IMR-90 (cell line): Measurements from ENCODE around the gene CRLF1. TPM values are rescaled to one million over a fixed set of nuclear protein-coding genes. Genes with fewer than 3 reads are reported as not detected.

Experiments used
- ATAC-seq: fragments of 200-7000 bp; cut with Tn5 transposase; 2 replicates; pipeline ENCODE4 v1.9.1; 2020; ENCODE audit warnings: low read depth, mild to moderate bottlenecking, moderate library complexity
- BruUV-seq: library from RNA; stranded (reverse); fragments of 400-500 nt; replicated peaks from 2 replicates; lab custom pipeline; 2021; lab: Mats Ljungman, UMichigan
- CTCF ChIA-PET: fragments of 300-600 bp; formaldehyde crosslinking; extraction: SDS; loops from one replicate; lab custom pipeline; 2021; ENCODE audit warnings: antibody characterized with exemption; lab: Yijun Ruan, JAX
- POLR2A ChIA-PET: fragments of 300-600 bp; sonication (Branson Sonifier 250); formaldehyde crosslinking; loops from one replicate; lab custom pipeline; 2022; ENCODE audit warnings: antibody characterized with exemption; ENCODE audit not compliant: unreplicated experiment; lab: Charles Lee
- DNase-seq: peaks from one replicate; pipeline ENCODE4 v3.0.0; 2013
- H2AFZ ChIP-seq: replicated peaks from 2 replicates; pipeline ENCODE3; 2013; ENCODE audit warnings: low read length, mild to moderate bottlenecking; ENCODE audit not compliant: poor library complexity
- H2AK5ac ChIP-seq: 2 replicates; pipeline ENCODE4 v1.6.1; 2013; ENCODE audit warnings: low read depth, low read length, inconsistent platforms
- H2AK9ac ChIP-seq: replicated peaks from 2 replicates; pipeline ENCODE3; 2013; ENCODE audit warnings: mild to moderate bottlenecking, low read depth, low read length, moderate library complexity; ENCODE audit not compliant: poor library complexity
- H2BK120ac ChIP-seq: 2 replicates; pipeline ENCODE4 v1.6.1; 2013; ENCODE audit warnings: low read depth, low read length, inconsistent platforms
- H2BK15ac ChIP-seq: 3 replicates; pipeline ENCODE4 v1.6.1; 2013; ENCODE audit warnings: low read depth, low read length, inconsistent platforms
- H2BK20ac ChIP-seq: 2 replicates; pipeline ENCODE4 v1.6.1; 2013; ENCODE audit warnings: low read depth, mild to moderate bottlenecking, inconsistent platforms, low read length, moderate library complexity
- H2BK5ac ChIP-seq: 2 replicates; pipeline ENCODE4 v1.6.1; 2013; ENCODE audit warnings: mild to moderate bottlenecking, low read depth, low read length, inconsistent platforms; ENCODE audit not compliant: poor library complexity, severe bottlenecking
- H3K14ac ChIP-seq: replicated peaks from 2 replicates; pipeline ENCODE4 v1.6.1; 2013; ENCODE audit warnings: low read depth, low read length, inconsistent platforms
- H3K18ac ChIP-seq: 2 replicates; pipeline ENCODE4 v1.6.1; 2013; ENCODE audit warnings: low read depth, low read length, control low read depth
- H3K23ac ChIP-seq: 2 replicates; pipeline ENCODE4 v1.6.1; 2013; ENCODE audit warnings: low read depth, low read length, inconsistent platforms
- H3K27ac ChIP-seq: 2 replicates; pipeline ENCODE4 v1.5.1; 2013; ENCODE audit warnings: mild to moderate bottlenecking, control low read depth, low read length; ENCODE audit not compliant: insufficient read depth
- H3K27me3 ChIP-seq: 2 replicates; pipeline ENCODE4 v1.6.1; 2013; ENCODE audit warnings: low read length; ENCODE audit not compliant: control insufficient read depth, insufficient read depth
- H3K36me3 ChIP-seq: 2 replicates; pipeline ENCODE4 v1.6.1; 2013; ENCODE audit warnings: low read length, mixed read lengths; ENCODE audit not compliant: control insufficient read depth, insufficient read depth
- H3K4ac ChIP-seq: 2 replicates; pipeline ENCODE4 v1.6.1; 2013; ENCODE audit warnings: low read depth, low read length, inconsistent platforms
- H3K4me1 ChIP-seq: 2 replicates; pipeline ENCODE4 v1.6.1; 2013; ENCODE audit warnings: low read length, mixed read lengths; ENCODE audit not compliant: control insufficient read depth, insufficient read depth
- H3K4me2 ChIP-seq: 2 replicates; pipeline ENCODE4 v1.6.1; 2013; ENCODE audit warnings: low read depth, mild to moderate bottlenecking, control low read depth, low read length, moderate library complexity
- H3K4me3 ChIP-seq: 2 replicates; pipeline ENCODE4 v1.5.1; 2013; ENCODE audit warnings: low read depth, mild to moderate bottlenecking, control low read depth, low read length, moderate library complexity; ENCODE audit not compliant: insufficient read depth
- H3K56ac ChIP-seq: 2 replicates; pipeline ENCODE4 v1.6.1; 2013; ENCODE audit warnings: low read length, inconsistent platforms; ENCODE audit not compliant: insufficient read depth; ENCODE audit errors: extremely low read depth
- H3K79me1 ChIP-seq, 2 experiments: 2 replicates each; pipeline ENCODE4 v1.6.1; 2013; ENCODE audit warnings: low read length in 2 of 2, inconsistent platforms in 1 of 2, low read depth in 1 of 2
- H3K9ac ChIP-seq: 2 replicates; pipeline ENCODE4 v1.6.1; 2013; ENCODE audit warnings: low read depth, low read length, control low read depth
- H3K9me1 ChIP-seq: 2 replicates; pipeline ENCODE4 v1.6.1; 2013; ENCODE audit warnings: low read length, inconsistent platforms; ENCODE audit not compliant: insufficient read depth
- H3K9me3 ChIP-seq: 2 replicates; pipeline ENCODE4 v1.6.1; 2013; ENCODE audit warnings: low read length; ENCODE audit not compliant: control insufficient read depth, insufficient read depth
- H4K20me1 ChIP-seq: 2 replicates; pipeline ENCODE4 v1.6.1; 2013; ENCODE audit warnings: low read length, inconsistent platforms; ENCODE audit not compliant: insufficient read depth
- H4K5ac ChIP-seq: 2 replicates; pipeline ENCODE4 v1.6.1; 2013; ENCODE audit warnings: mild to moderate bottlenecking, low read depth, low read length, control low read depth
- H4K8ac ChIP-seq, 2 experiments: 2 replicates each; pipeline ENCODE4 v1.6.1; 2013; ENCODE audit warnings: low read depth in 2 of 2, low read length in 2 of 2, control low read depth in 1 of 2, inconsistent platforms in 1 of 2
- H4K91ac ChIP-seq: 2 replicates; pipeline ENCODE4 v1.6.1; 2013; ENCODE audit warnings: low read depth, low read length, inconsistent platforms; ENCODE audit not compliant: insufficient read depth
- BHLHE40 ChIP-seq: fragments of 150-350 bp; IDR thresholded peaks from 2 replicates; pipeline ENCODE4 v1.6.1; 2016; ENCODE audit warnings: mild to moderate bottlenecking, low read depth, low read length
- CEBPB ChIP-seq: IDR thresholded peaks from 2 replicates; pipeline ENCODE4 v1.6.1; 2012; ENCODE audit warnings: low read depth, low read length, improper control_type of control experiment
- CHD1 ChIP-seq: IDR thresholded peaks from 2 replicates; pipeline ENCODE4 v1.6.1; 2012; ENCODE audit warnings: low read depth, low read length, improper control_type of control experiment
- FOS ChIP-seq: fragments of 150-350 bp; IDR thresholded peaks from 2 replicates; pipeline ENCODE4 v1.6.1; 2016; ENCODE audit warnings: low read depth, low read length
- MAFK ChIP-seq: IDR thresholded peaks from 2 replicates; pipeline ENCODE4 v1.6.1; 2012; ENCODE audit warnings: low read depth, low read length, improper control_type of control experiment
- MAZ ChIP-seq: IDR thresholded peaks from 2 replicates; pipeline ENCODE4 v1.6.1; 2012; ENCODE audit warnings: low read depth, mild to moderate bottlenecking, low read length, improper control_type of control experiment, moderate library complexity, borderline replicate concordance
- NFE2L2 ChIP-seq: fragments of 150-350 bp; IDR thresholded peaks from 2 replicates; pipeline ENCODE4 v1.6.1; 2016; ENCODE audit warnings: low read depth, mild to moderate bottlenecking, low read length
- RAD21 ChIP-seq: IDR thresholded peaks from 2 replicates; pipeline ENCODE4 v1.6.1; 2012; ENCODE audit warnings: low read length, improper control_type of control experiment
- RCOR1 ChIP-seq: IDR thresholded peaks from 2 replicates; pipeline ENCODE4 v1.6.1; 2012; ENCODE audit warnings: mild to moderate bottlenecking, low read length, improper control_type of control experiment; ENCODE audit not compliant: insufficient replicate concordance
- RFX5 ChIP-seq: IDR thresholded peaks from 2 replicates; pipeline ENCODE4 v1.8.0; 2012; ENCODE audit warnings: low read depth, mild to moderate bottlenecking, low read length, moderate library complexity
- WGBS, 2 experiments: methylation state at CpG; one replicate each; pipeline versions ENCODE4 v1.1.5 to v1.1.7; 2013; ENCODE audit warnings: missing lambda C conversion rate in 2 of 2; ENCODE audit not compliant: insufficient read length in 1 of 2; ENCODE audit errors: extremely low coverage in 2 of 2; 5-methylcytosine and 5-hydroxymethylcytosine counted together
- dilution Hi-C: fragments of 300-500 bp; cut with HindIII; formaldehyde crosslinking; loops from one replicate; pipeline ENCODE4 v1.14.3; 2018; ENCODE audit warnings: low sequenced_read_pairs; ENCODE audit not compliant: unreplicated experiment
- in situ Hi-C: fragments of 300-500 bp; cut with MboI; formaldehyde crosslinking; loops from 3 replicates; pipeline ENCODE4 v1.14.3; 2019; ENCODE audit warnings: low sequenced_read_pairs, inconsistent platforms, mixed read lengths
- intact Hi-C: fragments of 100-400 bp; cut with micrococcal nuclease; formaldehyde crosslinking; loops from 2 replicates; pipeline ENCODE4 v1.10.0; 2022
- polyA plus RNA-seq, 3 experiments: library from polyadenylated mRNA; depleted of rRNA; stranded (reverse); fragments of >200 nt; gene quantifications; 2 replicates each; pipeline ENCODE4 v1.2.3, GENCODE V29; 2012; ENCODE audit warnings: low replicate concordance in 1 of 3
- total RNA-seq: library from RNA; depleted of rRNA; stranded (reverse); fragments of >200 nt; gene quantifications from 2 replicates; pipeline ENCODE4 v1.2.3, GENCODE V29; 2012
- TF ChIP-seq, protein P1 (sequence below): conservative IDR thresholded peaks from 2 replicates; pipeline ENCODE4 v1.5.1; 2012; ENCODE audit warnings: mild to moderate bottlenecking, low read depth, low read length, improper control_type of control experiment
- TF ChIP-seq, protein P2 (sequence below): fragments of 150-350 bp; IDR thresholded peaks from 2 replicates; pipeline ENCODE4 v1.6.1; 2016; ENCODE audit warnings: low read depth, mild to moderate bottlenecking, low read length, moderate library complexity, borderline replicate concordance

Gene CRLF1
- total and polyA plus RNA-seq, 2 of the 4 experiments (the other 2 are of a cell fraction): 0.18 to 3.1 TPM

DNA sequence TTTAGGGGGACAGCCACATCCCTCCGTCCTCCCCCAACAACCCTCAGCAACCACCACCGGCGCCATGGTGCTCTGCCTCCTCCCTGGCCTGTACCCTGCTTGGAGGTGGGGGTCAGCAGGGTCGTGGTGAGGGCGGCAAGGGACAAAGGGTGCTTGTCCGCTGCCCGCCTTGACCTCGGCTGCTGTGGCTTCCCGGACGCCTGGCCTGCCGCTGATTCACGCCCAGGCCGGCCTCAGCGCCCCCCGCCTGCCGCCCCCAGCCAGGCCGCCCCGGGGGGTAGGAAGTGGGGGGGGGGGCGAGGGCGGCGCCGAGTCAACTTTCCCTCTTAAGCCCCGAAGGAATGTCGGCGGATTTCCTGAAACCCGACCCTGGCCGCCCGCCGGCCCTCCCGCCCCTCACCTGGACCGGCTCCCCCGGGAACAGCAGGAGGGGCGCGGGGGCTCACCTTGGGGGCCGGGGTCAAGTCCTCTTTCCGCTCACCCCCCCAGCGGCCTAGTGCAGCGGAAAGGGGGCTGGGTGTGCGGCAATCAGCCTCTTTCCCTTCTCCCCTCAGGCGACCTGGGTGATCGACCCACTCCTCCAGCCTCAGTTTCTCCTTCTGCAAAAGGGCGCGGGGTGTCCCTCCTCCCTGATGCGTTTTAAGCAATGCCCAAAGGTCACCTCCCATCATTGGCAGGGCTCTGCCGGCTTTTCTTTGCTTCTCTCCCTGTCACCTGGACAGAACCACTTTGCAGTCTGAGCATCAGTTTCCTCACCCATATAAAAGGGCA is 4.1 kb upstream of the CRLF1 start (continued):
- no peak for TF ChIP-seq MAFK

DNA sequence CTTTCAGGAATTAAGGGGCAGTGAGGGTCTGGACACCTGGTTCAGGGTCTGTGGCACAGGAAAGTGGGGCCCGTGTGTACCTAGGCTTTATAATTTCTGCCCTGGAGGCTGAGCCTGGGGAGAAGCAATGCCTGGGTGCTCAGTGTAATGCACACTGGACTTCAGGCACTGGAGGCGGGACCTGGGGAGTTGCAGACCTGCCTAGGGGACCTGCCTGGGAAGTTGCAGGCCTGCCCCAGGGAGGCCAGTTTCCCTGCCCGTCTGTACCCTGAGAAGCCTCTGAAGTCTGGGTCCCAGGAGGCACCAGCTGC is 3.6 kb upstream of the CRLF1 start:
- Histone ChIP-seq H2AK9ac (peak overlapping the region; percentile 81), H3K4me2 (no peak overlapping the region), H3K36me3 (no peaks in the 10 kb centered on the region), H3K4ac (no peak overlapping the region), H4K8ac (no peak overlapping the region), H2BK5ac (no peak overlapping the region), H2BK120ac (no peak overlapping the region), H3K23ac (no peak overlapping the region), H3K9ac (no peak overlapping the region), H3K9me1 (no peaks in the 10 kb centered on the region), H3K56ac (no peak overlapping the region), H3K18ac (no peak overlapping the region), H3K27ac (no peak overlapping the region), H3K9me3 (no peaks in the 10 kb centered on the region), H3K27me3 (peaks cover 79% of the 10 kb centered on the region), H2BK15ac (no peak overlapping the region), H4K5ac (no peak overlapping the region), H4K20me1 (peaks cover 4% of the 10 kb centered on the region; the same call in 1 of the 2 replicates), H2AFZ (no peak overlapping the region), H3K4me1 (peaks cover 11% of the 10 kb centered on the region; the same call in 1 of the 2 replicates), H3K14ac (no peak overlapping the region), H2BK20ac (no peak overlapping the region), H4K91ac (no peak overlapping the region), H3K79me1 (no peaks in the 10 kb centered on the region), H2AK5ac (no peak overlapping the region; the same call in 1 of the 2 replicates), H3K4me3 (no peak overlapping the region)
- ChIA-PET POLR2A (no interaction called here), CTCF (no interaction called here)
- intact Hi-C loops: no loop called here
- no peak for DNase-seq
- dilution Hi-C loops: no loop called here
- in situ Hi-C loops: no loop called here
- no TSS peak for BruUV-seq
- TF ChIP-seq MAFK (no peak), BHLHE40 (no peak), MAZ (no peak), RFX5 (no peak), CEBPB (no peak), CHD1 (no peak), RCOR1 (no peak), FOS (no peak), RAD21 (no peak), NFE2L2 (no peak)
- TF ChIP-seq, protein P1, sequence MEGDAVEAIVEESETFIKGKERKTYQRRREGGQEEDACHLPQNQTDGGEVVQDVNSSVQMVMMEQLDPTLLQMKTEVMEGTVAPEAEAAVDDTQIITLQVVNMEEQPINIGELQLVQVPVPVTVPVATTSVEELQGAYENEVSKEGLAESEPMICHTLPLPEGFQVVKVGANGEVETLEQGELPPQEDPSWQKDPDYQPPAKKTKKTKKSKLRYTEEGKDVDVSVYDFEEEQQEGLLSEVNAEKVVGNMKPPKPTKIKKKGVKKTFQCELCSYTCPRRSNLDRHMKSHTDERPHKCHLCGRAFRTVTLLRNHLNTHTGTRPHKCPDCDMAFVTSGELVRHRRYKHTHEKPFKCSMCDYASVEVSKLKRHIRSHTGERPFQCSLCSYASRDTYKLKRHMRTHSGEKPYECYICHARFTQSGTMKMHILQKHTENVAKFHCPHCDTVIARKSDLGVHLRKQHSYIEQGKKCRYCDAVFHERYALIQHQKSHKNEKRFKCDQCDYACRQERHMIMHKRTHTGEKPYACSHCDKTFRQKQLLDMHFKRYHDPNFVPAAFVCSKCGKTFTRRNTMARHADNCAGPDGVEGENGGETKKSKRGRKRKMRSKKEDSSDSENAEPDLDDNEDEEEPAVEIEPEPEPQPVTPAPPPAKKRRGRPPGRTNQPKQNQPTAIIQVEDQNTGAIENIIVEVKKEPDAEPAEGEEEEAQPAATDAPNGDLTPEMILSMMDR: no peak
- TF ChIP-seq, protein P2, sequence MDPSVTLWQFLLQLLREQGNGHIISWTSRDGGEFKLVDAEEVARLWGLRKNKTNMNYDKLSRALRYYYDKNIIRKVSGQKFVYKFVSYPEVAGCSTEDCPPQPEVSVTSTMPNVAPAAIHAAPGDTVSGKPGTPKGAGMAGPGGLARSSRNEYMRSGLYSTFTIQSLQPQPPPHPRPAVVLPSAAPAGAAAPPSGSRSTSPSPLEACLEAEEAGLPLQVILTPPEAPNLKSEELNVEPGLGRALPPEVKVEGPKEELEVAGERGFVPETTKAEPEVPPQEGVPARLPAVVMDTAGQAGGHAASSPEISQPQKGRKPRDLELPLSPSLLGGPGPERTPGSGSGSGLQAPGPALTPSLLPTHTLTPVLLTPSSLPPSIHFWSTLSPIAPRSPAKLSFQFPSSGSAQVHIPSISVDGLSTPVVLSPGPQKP: no peak
- 67% methylated on average over 1 of the region's 3 CpGs; no CpG with 5 or more reads in 1 of the 2 experiments for WGBS, 2 experiments
- ATAC-seq: no peak
